ENCODE measurements around the gene ABAT.
A peak's percentile ranks its signal among the peaks of the same experiment; 100 is the strongest.

DNA sequence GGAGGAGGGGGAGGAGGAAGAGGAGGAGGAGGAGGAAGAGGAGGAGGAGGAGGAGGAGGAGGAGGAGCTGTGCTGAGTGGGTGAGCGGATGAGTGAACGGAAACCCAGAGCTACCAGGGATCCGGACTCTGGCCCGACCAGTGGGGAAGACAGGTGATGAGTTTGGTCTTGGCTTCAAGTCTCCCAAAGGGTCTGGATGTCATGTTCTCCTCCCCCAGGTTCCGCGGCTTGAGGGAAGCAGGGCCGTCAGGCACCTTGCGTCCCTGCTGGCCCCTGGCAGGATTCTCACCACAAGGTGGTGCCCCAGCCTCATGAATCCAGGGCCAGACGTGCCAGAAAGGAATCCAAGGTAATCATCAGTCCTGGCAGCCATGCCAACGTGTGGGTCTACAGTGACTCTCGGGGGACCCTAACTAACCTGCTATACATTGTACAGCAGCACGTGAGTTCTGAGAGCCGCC lies 13.5 kb upstream of the ABAT start:
- TF ChIP-seq, protein P1, sequence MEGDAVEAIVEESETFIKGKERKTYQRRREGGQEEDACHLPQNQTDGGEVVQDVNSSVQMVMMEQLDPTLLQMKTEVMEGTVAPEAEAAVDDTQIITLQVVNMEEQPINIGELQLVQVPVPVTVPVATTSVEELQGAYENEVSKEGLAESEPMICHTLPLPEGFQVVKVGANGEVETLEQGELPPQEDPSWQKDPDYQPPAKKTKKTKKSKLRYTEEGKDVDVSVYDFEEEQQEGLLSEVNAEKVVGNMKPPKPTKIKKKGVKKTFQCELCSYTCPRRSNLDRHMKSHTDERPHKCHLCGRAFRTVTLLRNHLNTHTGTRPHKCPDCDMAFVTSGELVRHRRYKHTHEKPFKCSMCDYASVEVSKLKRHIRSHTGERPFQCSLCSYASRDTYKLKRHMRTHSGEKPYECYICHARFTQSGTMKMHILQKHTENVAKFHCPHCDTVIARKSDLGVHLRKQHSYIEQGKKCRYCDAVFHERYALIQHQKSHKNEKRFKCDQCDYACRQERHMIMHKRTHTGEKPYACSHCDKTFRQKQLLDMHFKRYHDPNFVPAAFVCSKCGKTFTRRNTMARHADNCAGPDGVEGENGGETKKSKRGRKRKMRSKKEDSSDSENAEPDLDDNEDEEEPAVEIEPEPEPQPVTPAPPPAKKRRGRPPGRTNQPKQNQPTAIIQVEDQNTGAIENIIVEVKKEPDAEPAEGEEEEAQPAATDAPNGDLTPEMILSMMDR (IDR thresholded peaks at IDR 0.05; ENCODE audit: low read length) = peak; percentile 73
- no peak for TF ChIP-seq EZH2 (IDR thresholded peaks at IDR 0.05; ENCODE audit: borderline replicate concordance, low read length)

All from OCI-LY1 (cell line).